ENCODE data around the gene GAS7.

- no peak for TF ChIP-seq CTCF (IDR thresholded peaks at IDR 0.05 in 2 of 3, conservative IDR thresholded peaks at IDR 0.05 in 1 of 3; ENCODE audit: borderline replicate concordance in 1 of 3, insufficient read depth in 1 of 3, low read depth in 2 of 3, low read length in 2 of 3)
- TF ChIP-seq POLR2A (IDR thresholded peaks at IDR 0.05; ENCODE audit: borderline replicate concordance, extremely low read depth, insufficient read depth, insufficient read length) = no peak
Measured at GRCh38 chr17:10088444-10088843, 110.0 kb downstream of the GAS7 start.

All from HCT116 (cell line).